Mucosa of descending colon (tissue), 3 donors: ENCODE results near the gene ATP5ME. TPM values are rescaled to one million over a fixed set of nuclear protein-coding genes. Genes with fewer than 3 reads are reported as not detected.

Experiments
- ATAC-seq: fragments of 200-7000 bp; cut with Tn5 transposase; one replicate; pipeline ENCODE4 v1.9.1; 2020; ENCODE audit warnings: mild to moderate bottlenecking, moderate library complexity
- DNase-seq, 3 donors: peaks; one replicate each; pipeline ENCODE4 v3.0.0-alpha.2; 2020
- H3K36me3 ChIP-seq: fragments of 200-600 bp; one replicate; pipeline ENCODE4 v1.8.0; 2021; ENCODE audit warnings: low read depth, mild to moderate bottlenecking
- H3K4me1 ChIP-seq: fragments of 200-600 bp; one replicate; pipeline ENCODE4 v1.8.0; 2021; ENCODE audit warnings: low read depth, mild to moderate bottlenecking
- H3K4me3 ChIP-seq: fragments of 200-600 bp; one replicate; pipeline ENCODE4 v1.8.0; 2021; ENCODE audit warnings: mild to moderate bottlenecking
- H3K9me3 ChIP-seq: fragments of 200-600 bp; one replicate; pipeline ENCODE4 v1.8.0; 2021; ENCODE audit warnings: mild to moderate bottlenecking
- intact Hi-C, 2 donors: fragments of 100-400 bp; cut with DNase I in 1 of 2; cut with micrococcal nuclease in 1 of 2; formaldehyde crosslinking; loops; one replicate each; pipeline versions ENCODE4 v1.11.0 to v1.11.1; 2022; cut with DNase I, micrococcal nuclease
- total RNA-seq, 3 donors: library from RNA; stranded (reverse); fragmentation: NEBNext Ultra II Directional in 2 of 3; extraction: Animal tissue kit (Norgen Biotek cat#: 25700) in 2 of 3; gene quantifications; one replicate each; pipeline versions ENCODE4 v1.2.1 to v1.2.4, GENCODE V29; 2021 to 2023
- TF ChIP-seq, protein P1 (sequence below): fragments of 200-600 bp; IDR thresholded peaks from one replicate; pipeline ENCODE4 v1.8.0; 2022; ENCODE audit warnings: antibody characterized with exemption, mild to moderate bottlenecking
- donor health status: DM: no; HTN: no; CAD: no; lungs with moderate emphysema.
- donor health status: DM: no; HTN: no; CAD: no.
- donor health status: DM: no; HTN: yes; CAD: no.

ATP5ME gene
- total RNA-seq, 3 donors from 2014 or later: 330 to 467 (median 399) TPM

DNA sequence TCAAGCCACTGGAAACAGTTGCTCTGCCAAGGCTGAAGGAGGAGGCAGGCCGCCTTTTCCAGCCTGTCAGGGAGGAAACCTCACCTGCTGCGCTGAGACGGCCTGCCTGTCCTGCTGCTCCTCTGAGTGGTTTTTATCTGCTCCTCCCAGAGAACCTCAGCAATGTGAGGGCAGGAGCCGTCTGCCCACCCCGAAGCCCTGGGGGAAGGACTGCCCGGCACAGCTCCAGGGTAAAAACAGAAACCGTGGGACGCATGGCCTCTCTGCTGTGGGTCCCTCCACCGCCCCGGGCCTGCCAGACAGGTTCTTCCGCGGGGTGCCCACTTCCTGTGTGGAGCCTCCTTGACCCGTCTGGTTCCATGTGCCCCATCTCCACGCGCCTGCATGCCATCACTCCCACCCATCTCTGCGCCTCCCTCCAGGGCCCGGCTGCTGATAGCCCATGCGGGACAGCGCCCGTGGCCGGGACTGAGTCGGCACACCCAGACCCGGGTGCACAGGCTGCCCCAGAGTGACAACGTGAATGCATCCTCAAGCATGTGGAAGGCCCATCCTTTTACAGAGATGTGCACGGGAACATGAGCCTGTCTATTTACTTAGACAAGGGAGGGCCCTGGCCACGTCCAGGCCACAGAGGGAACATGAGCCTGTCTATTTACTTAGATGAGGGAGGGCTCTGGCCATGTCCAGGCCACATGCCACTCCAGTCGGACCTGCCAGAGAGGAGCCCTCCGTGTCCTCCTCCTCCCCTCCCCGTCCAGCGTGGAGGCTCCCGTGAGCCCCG, 18.9 kb upstream of the ATP5ME start:
- no peak overlapping the region for H3K4me3 ChIP-seq
- ATAC-seq (no peak), DNase-seq (no peak)
- H3K36me3 ChIP-seq: no peaks in the 10 kb centered on the region
- TF ChIP-seq, protein P1, sequence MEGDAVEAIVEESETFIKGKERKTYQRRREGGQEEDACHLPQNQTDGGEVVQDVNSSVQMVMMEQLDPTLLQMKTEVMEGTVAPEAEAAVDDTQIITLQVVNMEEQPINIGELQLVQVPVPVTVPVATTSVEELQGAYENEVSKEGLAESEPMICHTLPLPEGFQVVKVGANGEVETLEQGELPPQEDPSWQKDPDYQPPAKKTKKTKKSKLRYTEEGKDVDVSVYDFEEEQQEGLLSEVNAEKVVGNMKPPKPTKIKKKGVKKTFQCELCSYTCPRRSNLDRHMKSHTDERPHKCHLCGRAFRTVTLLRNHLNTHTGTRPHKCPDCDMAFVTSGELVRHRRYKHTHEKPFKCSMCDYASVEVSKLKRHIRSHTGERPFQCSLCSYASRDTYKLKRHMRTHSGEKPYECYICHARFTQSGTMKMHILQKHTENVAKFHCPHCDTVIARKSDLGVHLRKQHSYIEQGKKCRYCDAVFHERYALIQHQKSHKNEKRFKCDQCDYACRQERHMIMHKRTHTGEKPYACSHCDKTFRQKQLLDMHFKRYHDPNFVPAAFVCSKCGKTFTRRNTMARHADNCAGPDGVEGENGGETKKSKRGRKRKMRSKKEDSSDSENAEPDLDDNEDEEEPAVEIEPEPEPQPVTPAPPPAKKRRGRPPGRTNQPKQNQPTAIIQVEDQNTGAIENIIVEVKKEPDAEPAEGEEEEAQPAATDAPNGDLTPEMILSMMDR: no peak
- peaks cover 15% of the 10 kb centered on the region for H3K4me1 ChIP-seq
- H3K9me3 ChIP-seq: no peaks in the 10 kb centered on the region
- intact Hi-C loops: no loop called here

DNA sequence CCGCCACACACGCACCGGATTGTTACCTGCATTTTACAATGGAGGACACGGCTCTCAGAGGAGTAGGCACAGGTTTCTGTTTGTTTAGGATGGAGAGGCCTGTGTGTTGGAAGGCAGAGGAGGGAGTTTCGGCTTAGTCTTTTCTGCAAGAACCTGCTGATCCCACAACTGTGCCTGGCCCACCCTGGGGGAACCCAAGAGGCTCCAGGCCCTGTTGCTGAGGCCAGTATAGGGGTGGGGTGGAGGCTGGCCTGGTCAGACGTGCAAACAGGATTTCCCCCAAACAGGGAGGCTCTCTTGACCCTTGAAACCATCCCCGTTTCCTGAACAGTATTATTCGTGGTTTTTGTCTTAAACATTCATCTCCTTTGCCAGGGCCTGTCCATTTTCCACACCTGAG, 15.6 kb upstream of the ATP5ME start:
- ATAC-seq (no peak), DNase-seq (no peak)
- intact Hi-C loops: no loop called here
- TF ChIP-seq, protein P1: no peak
- no peaks in the 10 kb centered on the region for H3K9me3 ChIP-seq
- peaks cover 32% of the 10 kb centered on the region for H3K4me1 ChIP-seq
- no peak overlapping the region for H3K4me3 ChIP-seq
- no peaks in the 10 kb centered on the region for H3K36me3 ChIP-seq

DNA sequence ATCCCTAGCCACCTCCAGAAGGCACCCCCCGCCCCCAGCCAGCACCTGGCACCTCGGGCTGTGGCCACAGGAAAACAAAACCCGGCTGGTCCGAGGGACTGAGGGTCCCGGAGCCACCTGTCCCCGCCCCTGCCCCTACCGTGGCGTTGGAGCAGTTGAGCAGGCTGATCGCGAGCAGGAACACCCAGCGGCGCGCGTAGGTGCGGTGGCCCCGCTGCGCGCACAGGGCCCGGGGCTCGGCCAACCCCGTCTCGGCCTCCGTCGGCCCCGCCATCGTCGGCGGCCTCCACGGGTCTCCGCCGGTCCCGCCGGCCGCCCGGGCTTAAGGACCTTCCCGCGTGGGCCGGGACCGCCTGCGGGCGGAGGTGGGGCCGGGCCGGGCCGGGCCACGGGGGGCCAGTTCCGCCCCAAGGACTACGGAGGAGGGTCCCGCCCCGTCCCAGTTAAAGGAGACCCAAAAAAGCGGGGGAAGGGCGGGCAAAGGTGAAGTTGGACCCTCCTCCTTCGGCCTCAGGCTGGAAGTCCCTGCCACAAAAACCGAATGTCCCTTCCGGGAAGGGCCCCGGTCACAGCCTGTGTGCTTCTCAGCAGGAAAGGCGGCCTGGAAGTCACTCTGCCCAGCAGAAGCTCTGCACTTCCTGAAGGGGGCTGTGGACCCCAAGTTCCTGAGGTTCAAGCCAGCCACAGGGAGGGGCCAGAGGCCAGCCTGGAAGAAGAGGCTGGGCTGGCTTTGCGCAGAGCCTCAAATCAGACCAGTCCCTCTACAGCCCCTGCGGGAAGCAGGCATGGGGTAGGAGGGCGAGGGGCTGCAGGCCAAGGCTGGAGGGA, 15.0 kb upstream of the ATP5ME start, which contains the start of gene SLC49A3:
SLC49A3 (minus strand) TSS at position 298 of the 828 bp plus-strand sequence; CDS start at position 274, 24 bp downstream.
- no peak within 1 kb of the TSS for H3K4me3 ChIP-seq
- DNase-seq (peak; percentile 44 to 63 (median 61)), ATAC-seq (peak; percentile 42)
- no peaks in the 10 kb centered on the region for H3K36me3 ChIP-seq
- peaks cover 33% of the 10 kb centered on the region for H3K4me1 ChIP-seq
- intact Hi-C loops: no loop called here
- no peaks in the 10 kb centered on the region for H3K9me3 ChIP-seq
- TF ChIP-seq, protein P1: no peak

DNA sequence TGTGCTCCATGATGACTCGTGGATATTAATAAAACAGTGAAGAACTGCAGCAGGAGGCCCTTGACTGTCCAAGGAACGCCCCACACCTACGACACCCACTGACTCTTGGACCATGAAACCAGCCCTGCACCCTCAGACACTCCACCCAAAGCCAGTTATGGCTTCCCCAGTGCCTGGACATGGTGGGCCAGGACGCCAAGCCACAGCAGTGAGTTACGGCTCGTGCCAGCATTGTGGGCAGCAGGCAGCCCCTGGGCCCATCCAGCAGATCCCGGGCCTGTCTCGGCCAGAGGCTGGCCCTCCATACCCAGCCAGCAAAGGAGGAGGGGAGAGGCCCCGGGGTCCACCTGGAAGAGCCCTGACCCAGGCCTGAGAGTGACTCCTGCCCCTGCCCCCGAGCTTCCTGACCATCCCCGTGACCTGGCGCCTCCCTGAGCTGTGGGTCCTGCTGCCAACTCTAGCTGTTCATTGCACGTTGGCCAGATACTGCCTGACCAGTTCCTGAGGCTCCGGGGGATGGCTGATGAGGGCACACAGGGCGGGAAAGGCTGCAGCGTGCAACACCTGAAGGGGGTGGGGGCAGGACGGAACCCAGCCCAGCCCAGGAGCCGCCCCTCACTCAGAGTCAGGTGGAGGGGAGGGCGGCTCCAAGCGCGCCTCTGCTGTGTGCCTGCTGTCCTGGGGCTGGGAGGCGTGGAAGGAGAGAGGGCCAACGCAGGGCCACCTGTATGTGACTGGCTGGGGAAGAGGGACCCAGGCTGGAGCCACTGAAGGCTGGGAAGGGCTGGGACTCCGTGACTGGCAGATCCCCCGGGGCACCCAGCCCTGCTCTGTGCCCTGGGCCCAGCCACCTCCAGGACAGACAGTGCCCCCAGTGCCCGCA, 14.1 kb upstream of the ATP5ME start:
- intact Hi-C loops: no loop called here
- ATAC-seq (peak; percentile 44), DNase-seq (peak; percentile 34 to 68 (median 57))
- no peaks in the 10 kb centered on the region for H3K9me3 ChIP-seq
- H3K36me3 ChIP-seq: no peaks in the 10 kb centered on the region
- peaks cover 41% of the 10 kb centered on the region for H3K4me1 ChIP-seq
- no peak overlapping the region for H3K4me3 ChIP-seq
- TF ChIP-seq, protein P1: no peak
